HCT116 (cell line): Measurements from ENCODE around the gene KIFC3. TPM values are rescaled to one million over a fixed set of nuclear protein-coding genes. Genes with fewer than 3 reads are reported as not detected.

Source experiments
- ATAC-seq: fragments of 200-7000 bp; cut with Tn5 transposase; 2 replicates; pipeline ENCODE4 v1.9.1; 2020; ENCODE audit warnings: mild to moderate bottlenecking, moderate library complexity
- BruUV-seq: library from RNA; stranded (reverse); fragments of 400-500 nt; replicated peaks from 2 replicates; lab custom pipeline; 2021; lab: Mats Ljungman, UMichigan
- CTCF ChIA-PET: fragments of 300-600 bp; sonication (Branson Sonifier 250); formaldehyde crosslinking; loops from one replicate; lab custom pipeline; 2021; ENCODE audit warnings: antibody characterized with exemption; lab: Charles Lee
- POLR2A ChIA-PET: fragments of 300-600, 350-600 bp; sonication (Branson Sonifier 250); formaldehyde crosslinking; loops from one replicate; lab custom pipeline; 2021; ENCODE audit warnings: antibody characterized with exemption; lab: Charles Lee
- RAD21 ChIA-PET, 2 experiments: fragments of 300-600 bp; sonication (Branson Sonifier 250); formaldehyde crosslinking; loops; one replicate each; lab custom pipeline; 2023; ENCODE audit warnings: low total read pairs in 2 of 2; ENCODE audit not compliant: uncharacterized antibody in 2 of 2, unreplicated experiment in 2 of 2, low non-redundant PET in 1 of 2; lab: Charles Lee
- DNase-seq: peaks from one replicate; pipeline ENCODE4 v3.0.0-alpha.2; 2010; ENCODE audit warnings: low read depth, low spot score
- H2AFZ ChIP-seq: fragments of 200-600 bp; shearing (Covaris generic), sonication (generic); 2 replicates; pipeline ENCODE4 v1.6.1; 2017; ENCODE audit warnings: low read depth, mixed run types, mixed read lengths, antibody characterized with exemption, low read length; ENCODE audit not compliant: poor library complexity, severe bottlenecking
- H3K27ac ChIP-seq: 2 replicates; pipeline ENCODE4 v1.5.1; 2012; ENCODE audit warnings: low read depth, low read length
- H3K27me3 ChIP-seq: fragments of 200-600 bp; sonication (generic); 2 replicates; pipeline ENCODE4 v1.6.1; 2016; ENCODE audit warnings: mixed run types, low read length, mixed read lengths; ENCODE audit not compliant: insufficient read depth
- H3K36me3 ChIP-seq, 2 experiments: fragments of 200-500 bp in 1 of 2; fragments of 200-600 bp in 1 of 2; sonication (Bioruptor generic) in 1 of 2; sonication (generic) in 1 of 2; 2 replicates each; pipeline versions ENCODE4 v1.5.1 to v1.6.1; 2014 to 2016; ENCODE audit warnings: low read length in 2 of 2, inconsistent platforms in 1 of 2, mixed read lengths in 1 of 2, mixed run types in 1 of 2; ENCODE audit not compliant: insufficient read depth in 2 of 2, control insufficient read depth in 1 of 2
- H3K4me1 ChIP-seq, 2 experiments: fragments of 200-600 bp in 1 of 2; sonication (generic) in 1 of 2; 2 replicates each; pipeline versions ENCODE4 v1.5.1 to v1.6.1; 2012 to 2017; ENCODE audit warnings: low read length in 2 of 2, inconsistent platforms in 1 of 2, mild to moderate bottlenecking in 1 of 2, mixed read lengths in 1 of 2, mixed run types in 1 of 2, moderate library complexity in 1 of 2; ENCODE audit not compliant: insufficient read depth in 2 of 2, control insufficient read depth in 1 of 2
- H3K4me2 ChIP-seq: fragments of 200-600 bp; sonication (generic); 2 replicates; pipeline ENCODE4 v1.6.1; 2017; ENCODE audit warnings: mixed run types, low read length, mixed read lengths
- H3K4me3 ChIP-seq, 2 experiments: fragments of 200-600 bp in 1 of 2; sonication (generic) in 1 of 2; replicated peaks in 1 of 2; 2 replicates each; pipeline ENCODE4 v1.5.1; 2011 to 2016; ENCODE audit warnings: low read length in 2 of 2, control low read depth in 1 of 2, low read depth in 1 of 2, mild to moderate bottlenecking in 1 of 2, mixed read lengths in 1 of 2, mixed run types in 1 of 2
- H3K79me2 ChIP-seq: fragments of 200-600 bp; sonication (generic); 2 replicates; pipeline ENCODE4 v1.6.1; 2017; ENCODE audit warnings: mild to moderate bottlenecking, mixed run types, low read length, moderate library complexity, mixed read lengths; ENCODE audit not compliant: insufficient read depth
- H3K9ac ChIP-seq: fragments of 200-600 bp; sonication (generic); 2 replicates; pipeline ENCODE4 v1.6.1; 2016; ENCODE audit warnings: low read length, mixed read lengths
- H3K9me2 ChIP-seq: fragments of 200-600 bp; sonication (generic), shearing (Covaris generic); 2 replicates; pipeline ENCODE4 v1.6.1; 2017; ENCODE audit warnings: mixed run types, mild to moderate bottlenecking, moderate library complexity; ENCODE audit not compliant: insufficient read depth
- H3K9me3 ChIP-seq, 2 experiments: fragments of 200-500 bp in 1 of 2; fragments of 200-600 bp in 1 of 2; sonication (Bioruptor generic) in 1 of 2; sonication (generic) in 1 of 2; 2 replicates each; pipeline ENCODE4 v1.6.1; 2014 to 2017; ENCODE audit warnings: low read length in 2 of 2, mixed read lengths in 2 of 2, inconsistent platforms in 1 of 2, low read depth in 1 of 2, mild to moderate bottlenecking in 1 of 2, mixed run types in 1 of 2, moderate library complexity in 1 of 2; ENCODE audit not compliant: control insufficient read depth in 1 of 2, insufficient read depth in 1 of 2
- H4K20me1 ChIP-seq: fragments of 200-600 bp; sonication (generic), shearing (Covaris generic); 2 replicates; pipeline ENCODE4 v1.6.1; 2017; ENCODE audit warnings: mixed run types, mild to moderate bottlenecking, moderate library complexity; ENCODE audit not compliant: insufficient read depth
- CBX3 ChIP-seq: IDR thresholded peaks from 2 replicates; pipeline ENCODE4 v1.6.1; 2012; ENCODE audit warnings: low read depth
- CEBPB ChIP-seq: IDR thresholded peaks from 2 replicates; pipeline ENCODE4 v1.6.1; 2012; ENCODE audit warnings: low read depth
- ELF1 ChIP-seq: IDR thresholded peaks from 2 replicates; pipeline ENCODE4 v1.6.1; 2012; ENCODE audit warnings: low read depth, borderline replicate concordance
- EZH2phosphoT487 ChIP-seq: fragments of 200-600 bp; IDR thresholded peaks from 2 replicates; pipeline ENCODE4 v1.6.1; 2018; ENCODE audit warnings: antibody characterized with exemption, borderline replicate concordance
- FOSL1 ChIP-seq: IDR thresholded peaks from 2 replicates; pipeline ENCODE4 v1.6.1; 2012; ENCODE audit warnings: low read depth
- JUND ChIP-seq: IDR thresholded peaks from 2 replicates; pipeline ENCODE4 v1.6.1; 2012
- POLR2A ChIP-seq: IDR thresholded peaks from 2 replicates; pipeline ENCODE4 v1.7.0; 2011; ENCODE audit warnings: borderline replicate concordance; ENCODE audit not compliant: insufficient read depth, insufficient read length; ENCODE audit errors: extremely low read depth
- POLR2AphosphoS5 ChIP-seq: IDR thresholded peaks from 2 replicates; pipeline ENCODE4 v1.6.1; 2011; ENCODE audit warnings: mild to moderate bottlenecking, low read depth, low read length, moderate library complexity
- RAD21 ChIP-seq: IDR thresholded peaks from 2 replicates; pipeline ENCODE4 v1.6.1; 2012; ENCODE audit warnings: low read depth, mild to moderate bottlenecking
- SP1 ChIP-seq: IDR thresholded peaks from 2 replicates; pipeline ENCODE4 v1.6.1; 2012; ENCODE audit warnings: low read depth
- TCF7L2 ChIP-seq: IDR thresholded peaks from 2 replicates; pipeline ENCODE4 v1.7.0; 2011; ENCODE audit warnings: borderline replicate concordance, inconsistent platforms; ENCODE audit not compliant: insufficient read depth, insufficient read length; ENCODE audit errors: extremely low read depth
- YY1 ChIP-seq: IDR thresholded peaks from 2 replicates; pipeline ENCODE4 v1.6.1; 2011; ENCODE audit warnings: low read length, low read depth, moderate library complexity, mild to moderate bottlenecking; ENCODE audit not compliant: insufficient replicate concordance; ENCODE audit errors: extremely low read depth
- ZFX ChIP-seq: fragments of 450-650 bp; IDR thresholded peaks from 2 replicates; pipeline ENCODE4 v1.6.1; 2017
- intact Hi-C: fragments of 100-400 bp; cut with micrococcal nuclease; formaldehyde crosslinking; loops from 2 replicates; pipeline ENCODE4 v1.10.0; 2022
- total RNA-seq: library from RNA; stranded (reverse); gene quantifications from one replicate; pipeline ENCODE4 v1.2.1, GENCODE V29; 2021; ENCODE audit not compliant: unreplicated experiment
- TF ChIP-seq, protein P1 (sequence below): IDR thresholded peaks from 2 replicates; pipeline ENCODE4 v1.6.1; 2012; ENCODE audit warnings: low read depth
- TF ChIP-seq, protein P2 (sequence below): IDR thresholded peaks from 2 replicates; pipeline ENCODE4 v1.6.1; 2012
- TF ChIP-seq, protein P3 (sequence below), 3 experiments: fragments of 200-600 bp in 1 of 3; sonication (generic) in 1 of 3; IDR thresholded peaks in 2 of 3; conservative IDR thresholded peaks in 1 of 3; 2 replicates each; pipeline ENCODE4 v1.5.1; 2012 to 2017; ENCODE audit warnings: low read depth in 2 of 3, low read length in 2 of 3, antibody characterized with exemption in 1 of 3, borderline replicate concordance in 1 of 3, control low read depth in 1 of 3, mild to moderate bottlenecking in 1 of 3, mixed read lengths in 1 of 3, mixed run types in 1 of 3, moderate library complexity in 1 of 3; ENCODE audit not compliant: insufficient read depth in 1 of 3
- TF ChIP-seq, protein P4 (sequence below): IDR thresholded peaks from 2 replicates; pipeline ENCODE4 v1.6.1; 2012

Gene KIFC3
- total RNA-seq, 1 experiment from 2014 or later, result 31.9 TPM

DNA sequence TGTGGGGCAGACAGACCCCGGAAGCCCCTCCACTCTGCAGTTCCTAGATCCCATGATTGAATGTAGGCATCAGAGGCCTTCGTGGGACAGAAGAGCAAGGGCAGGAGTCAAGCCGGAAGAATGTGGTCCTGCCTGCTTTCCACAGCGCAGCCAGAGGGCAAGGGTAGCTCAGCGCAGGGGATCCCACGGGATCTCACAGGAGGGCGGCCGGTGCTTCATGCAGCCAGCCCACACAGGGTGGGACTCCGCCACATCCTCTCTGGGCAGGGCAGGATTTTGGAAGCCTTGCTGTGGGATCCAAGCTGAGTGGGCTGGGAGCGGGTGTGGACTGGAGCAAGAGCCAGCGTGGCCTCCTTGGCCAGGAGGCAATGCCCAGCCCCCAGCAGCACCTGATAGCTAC, 53.7 kb downstream of the KIFC3 start:
- no peaks in the 10 kb centered on the region for H4K20me1 ChIP-seq
- RAD21 ChIA-PET, result no interaction called here
- H3K4me2 ChIP-seq, result no peak overlapping the region
- no peaks in the 10 kb centered on the region for H3K4me1 ChIP-seq
- ATAC-seq (no peak), DNase-seq (no peak)
- no peaks in the 10 kb centered on the region for H3K9me3 ChIP-seq
- H3K79me2 ChIP-seq, result no peaks in the 10 kb centered on the region
- H3K4me3 ChIP-seq, result no peak overlapping the region
- H3K27ac ChIP-seq, result no peak overlapping the region
- CTCF ChIA-PET, result no interaction called here
- H3K36me3 ChIP-seq, result no peaks in the 10 kb centered on the region
- POLR2A ChIA-PET, result no interaction called here
- no peak overlapping the region for H2AFZ ChIP-seq
- intact Hi-C loops, result no loop called here
- H3K9ac ChIP-seq, result no peak overlapping the region
- no peaks in the 10 kb centered on the region for H3K9me2 ChIP-seq
- no peaks in the 10 kb centered on the region for H3K27me3 ChIP-seq
- BruUV-seq, result no TSS peak
- TF ChIP-seq CBX3 (no peak), CEBPB (no peak), JUND (no peak), ZFX (no peak), TCF7L2 (no peak), EZH2phosphoT487 (no peak), YY1 (no peak), RAD21 (no peak), ELF1 (no peak), POLR2AphosphoS5 (no peak), SP1 (no peak), FOSL1 (no peak), POLR2A (no peak)
- TF ChIP-seq, protein P1, sequence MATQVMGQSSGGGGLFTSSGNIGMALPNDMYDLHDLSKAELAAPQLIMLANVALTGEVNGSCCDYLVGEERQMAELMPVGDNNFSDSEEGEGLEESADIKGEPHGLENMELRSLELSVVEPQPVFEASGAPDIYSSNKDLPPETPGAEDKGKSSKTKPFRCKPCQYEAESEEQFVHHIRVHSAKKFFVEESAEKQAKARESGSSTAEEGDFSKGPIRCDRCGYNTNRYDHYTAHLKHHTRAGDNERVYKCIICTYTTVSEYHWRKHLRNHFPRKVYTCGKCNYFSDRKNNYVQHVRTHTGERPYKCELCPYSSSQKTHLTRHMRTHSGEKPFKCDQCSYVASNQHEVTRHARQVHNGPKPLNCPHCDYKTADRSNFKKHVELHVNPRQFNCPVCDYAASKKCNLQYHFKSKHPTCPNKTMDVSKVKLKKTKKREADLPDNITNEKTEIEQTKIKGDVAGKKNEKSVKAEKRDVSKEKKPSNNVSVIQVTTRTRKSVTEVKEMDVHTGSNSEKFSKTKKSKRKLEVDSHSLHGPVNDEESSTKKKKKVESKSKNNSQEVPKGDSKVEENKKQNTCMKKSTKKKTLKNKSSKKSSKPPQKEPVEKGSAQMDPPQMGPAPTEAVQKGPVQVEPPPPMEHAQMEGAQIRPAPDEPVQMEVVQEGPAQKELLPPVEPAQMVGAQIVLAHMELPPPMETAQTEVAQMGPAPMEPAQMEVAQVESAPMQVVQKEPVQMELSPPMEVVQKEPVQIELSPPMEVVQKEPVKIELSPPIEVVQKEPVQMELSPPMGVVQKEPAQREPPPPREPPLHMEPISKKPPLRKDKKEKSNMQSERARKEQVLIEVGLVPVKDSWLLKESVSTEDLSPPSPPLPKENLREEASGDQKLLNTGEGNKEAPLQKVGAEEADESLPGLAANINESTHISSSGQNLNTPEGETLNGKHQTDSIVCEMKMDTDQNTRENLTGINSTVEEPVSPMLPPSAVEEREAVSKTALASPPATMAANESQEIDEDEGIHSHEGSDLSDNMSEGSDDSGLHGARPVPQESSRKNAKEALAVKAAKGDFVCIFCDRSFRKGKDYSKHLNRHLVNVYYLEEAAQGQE, result no peak
- TF ChIP-seq, protein P2, sequence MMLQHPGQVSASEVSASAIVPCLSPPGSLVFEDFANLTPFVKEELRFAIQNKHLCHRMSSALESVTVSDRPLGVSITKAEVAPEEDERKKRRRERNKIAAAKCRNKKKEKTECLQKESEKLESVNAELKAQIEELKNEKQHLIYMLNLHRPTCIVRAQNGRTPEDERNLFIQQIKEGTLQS, result no peak
- TF ChIP-seq, protein P3, sequence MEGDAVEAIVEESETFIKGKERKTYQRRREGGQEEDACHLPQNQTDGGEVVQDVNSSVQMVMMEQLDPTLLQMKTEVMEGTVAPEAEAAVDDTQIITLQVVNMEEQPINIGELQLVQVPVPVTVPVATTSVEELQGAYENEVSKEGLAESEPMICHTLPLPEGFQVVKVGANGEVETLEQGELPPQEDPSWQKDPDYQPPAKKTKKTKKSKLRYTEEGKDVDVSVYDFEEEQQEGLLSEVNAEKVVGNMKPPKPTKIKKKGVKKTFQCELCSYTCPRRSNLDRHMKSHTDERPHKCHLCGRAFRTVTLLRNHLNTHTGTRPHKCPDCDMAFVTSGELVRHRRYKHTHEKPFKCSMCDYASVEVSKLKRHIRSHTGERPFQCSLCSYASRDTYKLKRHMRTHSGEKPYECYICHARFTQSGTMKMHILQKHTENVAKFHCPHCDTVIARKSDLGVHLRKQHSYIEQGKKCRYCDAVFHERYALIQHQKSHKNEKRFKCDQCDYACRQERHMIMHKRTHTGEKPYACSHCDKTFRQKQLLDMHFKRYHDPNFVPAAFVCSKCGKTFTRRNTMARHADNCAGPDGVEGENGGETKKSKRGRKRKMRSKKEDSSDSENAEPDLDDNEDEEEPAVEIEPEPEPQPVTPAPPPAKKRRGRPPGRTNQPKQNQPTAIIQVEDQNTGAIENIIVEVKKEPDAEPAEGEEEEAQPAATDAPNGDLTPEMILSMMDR (IDR thresholded peaks at IDR 0.05 in 2 of 3, conservative IDR thresholded peaks at IDR 0.05 in 1 of 3; ENCODE audit: borderline replicate concordance in 1 of 3, insufficient read depth in 1 of 3, low read depth in 2 of 3, low read length in 2 of 3), result no peak
- TF ChIP-seq, protein P4, sequence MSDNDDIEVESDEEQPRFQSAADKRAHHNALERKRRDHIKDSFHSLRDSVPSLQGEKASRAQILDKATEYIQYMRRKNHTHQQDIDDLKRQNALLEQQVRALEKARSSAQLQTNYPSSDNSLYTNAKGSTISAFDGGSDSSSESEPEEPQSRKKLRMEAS, result no peak
